Renal cortex interstitium (tissue), 11 donors: ENCODE measurements around the gene DNASE1L3. TPM values are rescaled to one million over a fixed set of nuclear protein-coding genes. Genes with fewer than 3 reads are reported as not detected.

Experiments used
- DNase-seq, 11 donors: peaks; one replicate each; pipeline ENCODE4 v3.0.0-alpha.2; 2013; ENCODE audit warnings: low read depth in 9 of 11, low spot score in 4 of 11; ENCODE audit errors: extremely low read depth in 1 of 11
- polyA plus RNA-seq, 3 donors: library from polyadenylated mRNA; unstranded; fragments of 120-200 nt; gene quantifications; one replicate each; pipeline ENCODE4 v1.2.1, GENCODE V29; 2013; ENCODE audit not compliant: insufficient read length in 3 of 3

Gene DNASE1L3
- polyA plus RNA-seq, 3 donors = 2.4 to 9.4 (median 4.4) TPM

GRCh38 chr3:58188921-58189451 is 21.8 kb downstream of the DNASE1L3 start:
- no peak for DNase-seq

- no peak for DNase-seq
Measured at GRCh38 chr3:58188173-58188564, 22.6 kb downstream of the DNASE1L3 start.

DNA sequence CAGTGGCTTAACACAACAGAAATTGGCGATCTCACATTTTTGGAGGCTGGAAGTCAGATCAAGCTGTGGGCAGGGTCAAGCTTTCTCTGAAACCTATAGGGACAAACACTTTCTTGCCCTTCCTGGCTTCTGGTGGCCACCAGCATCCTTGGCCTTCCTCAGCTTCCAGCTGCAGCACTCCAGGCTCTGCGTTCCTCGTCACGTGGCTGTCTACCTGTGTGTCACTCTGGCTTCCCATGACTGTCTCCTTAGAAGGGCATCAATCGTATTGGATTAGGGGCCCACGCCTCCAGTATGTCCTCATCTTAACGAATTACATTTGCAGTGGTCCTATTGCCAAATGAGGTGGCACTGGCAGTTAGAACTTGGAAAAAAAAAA is 25.8 kb downstream of the DNASE1L3 start:
- no peak for DNase-seq

DNA sequence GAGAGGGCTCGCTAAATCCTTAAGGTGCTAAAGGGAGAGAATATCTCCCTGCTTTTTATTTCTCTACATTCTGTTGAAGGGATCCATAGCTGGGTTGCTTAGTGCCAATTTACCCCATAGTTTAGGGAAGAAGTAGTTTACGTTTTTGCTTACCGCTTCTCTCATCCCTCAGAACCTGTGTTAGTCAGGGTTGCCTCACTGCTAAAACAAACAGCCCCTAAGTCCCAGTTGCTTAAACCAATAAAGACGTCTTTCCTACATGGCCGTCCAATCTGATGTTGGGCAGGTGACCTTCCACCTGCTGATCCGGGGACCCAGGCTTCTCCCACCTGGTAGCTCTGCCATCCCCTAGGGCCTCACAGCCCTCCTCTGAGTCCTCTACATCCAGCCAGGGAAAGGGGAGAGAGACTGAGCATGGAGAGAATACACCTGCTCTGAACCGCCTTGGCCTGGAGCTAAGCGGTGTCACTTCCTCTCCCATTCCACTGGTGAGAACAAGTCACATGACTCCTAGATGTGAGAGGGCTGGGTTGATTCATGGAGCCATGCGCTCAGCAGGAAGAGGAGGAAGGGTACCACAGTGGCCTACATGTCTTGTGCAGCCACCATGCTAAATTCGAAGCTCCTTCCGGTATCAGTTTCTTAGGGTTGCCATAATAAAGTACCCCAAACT is 26.3 kb downstream of the DNASE1L3 start:
- no peak for DNase-seq

DNA sequence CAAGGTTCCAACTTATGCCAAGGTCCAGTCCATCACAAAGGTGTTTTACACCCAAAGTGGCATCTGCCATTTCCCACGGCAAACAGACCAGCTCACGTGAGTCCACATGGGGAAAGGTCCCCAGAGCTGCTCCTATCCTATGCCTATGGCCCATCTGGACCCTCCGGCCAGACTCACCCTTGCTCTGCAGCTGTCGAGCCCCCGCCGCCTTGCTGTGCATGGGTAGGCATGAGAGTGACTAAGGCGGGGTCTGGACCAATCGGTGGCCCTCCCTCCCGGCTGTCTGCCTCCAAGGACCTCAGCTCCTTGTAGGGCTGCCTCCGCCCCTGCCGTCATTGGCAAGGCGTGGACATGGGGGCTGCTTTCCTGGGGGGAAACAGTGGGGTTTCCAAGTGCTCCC is 26.9 kb downstream of the DNASE1L3 start:
- DNase-seq = no peak

DNA sequence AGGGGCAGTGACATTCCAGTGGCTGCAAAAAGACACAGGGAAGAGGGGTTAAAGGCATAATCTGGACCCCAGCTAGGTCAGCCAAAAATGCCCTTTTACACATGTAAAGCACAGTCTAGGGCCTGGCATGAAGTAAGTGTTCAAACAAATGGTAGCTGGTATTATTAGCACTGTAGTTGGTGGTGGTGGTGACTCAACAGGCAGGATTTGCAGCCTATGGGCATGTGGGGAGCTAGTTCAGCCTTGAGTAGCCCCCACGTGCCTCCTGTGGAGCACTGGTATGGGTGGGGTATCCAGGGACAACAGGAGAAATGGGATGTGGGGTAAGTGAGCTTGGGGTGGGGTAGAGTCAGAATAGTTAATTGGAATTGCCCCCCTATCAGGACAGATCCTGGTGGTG is 27.6 kb downstream of the DNASE1L3 start:
- DNase-seq = no peak

DNA sequence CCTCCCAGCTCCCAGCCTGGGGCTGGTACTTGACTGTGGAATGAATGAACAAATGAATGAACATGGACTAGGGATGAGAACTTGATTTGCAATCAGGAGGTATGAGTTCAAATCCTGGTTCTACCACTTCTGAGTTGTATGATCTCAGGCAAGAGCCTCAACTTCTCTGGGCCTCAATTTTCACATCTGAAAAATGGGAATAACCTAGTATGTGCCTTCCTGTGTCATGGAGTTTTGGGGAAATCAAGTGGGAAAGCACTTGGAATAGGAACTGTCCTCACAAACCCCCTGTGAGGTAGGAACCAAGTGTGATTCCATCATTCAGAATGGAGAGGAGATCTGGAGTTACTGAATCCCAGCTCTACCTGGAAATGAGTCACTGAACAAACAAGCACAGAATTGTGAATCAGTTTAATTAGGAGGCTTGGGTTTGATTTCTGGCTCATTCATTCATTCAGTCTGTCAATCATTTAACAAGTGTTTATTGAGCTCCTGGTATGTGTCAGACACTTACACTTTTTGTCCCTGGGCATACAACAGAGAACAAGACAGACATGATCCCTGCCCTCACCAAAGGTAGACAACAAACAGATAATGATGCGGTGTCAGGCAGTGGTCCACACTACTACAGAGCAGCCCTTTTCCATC is 29.7 kb downstream of the DNASE1L3 start:
- DNase-seq = no peak

DNA sequence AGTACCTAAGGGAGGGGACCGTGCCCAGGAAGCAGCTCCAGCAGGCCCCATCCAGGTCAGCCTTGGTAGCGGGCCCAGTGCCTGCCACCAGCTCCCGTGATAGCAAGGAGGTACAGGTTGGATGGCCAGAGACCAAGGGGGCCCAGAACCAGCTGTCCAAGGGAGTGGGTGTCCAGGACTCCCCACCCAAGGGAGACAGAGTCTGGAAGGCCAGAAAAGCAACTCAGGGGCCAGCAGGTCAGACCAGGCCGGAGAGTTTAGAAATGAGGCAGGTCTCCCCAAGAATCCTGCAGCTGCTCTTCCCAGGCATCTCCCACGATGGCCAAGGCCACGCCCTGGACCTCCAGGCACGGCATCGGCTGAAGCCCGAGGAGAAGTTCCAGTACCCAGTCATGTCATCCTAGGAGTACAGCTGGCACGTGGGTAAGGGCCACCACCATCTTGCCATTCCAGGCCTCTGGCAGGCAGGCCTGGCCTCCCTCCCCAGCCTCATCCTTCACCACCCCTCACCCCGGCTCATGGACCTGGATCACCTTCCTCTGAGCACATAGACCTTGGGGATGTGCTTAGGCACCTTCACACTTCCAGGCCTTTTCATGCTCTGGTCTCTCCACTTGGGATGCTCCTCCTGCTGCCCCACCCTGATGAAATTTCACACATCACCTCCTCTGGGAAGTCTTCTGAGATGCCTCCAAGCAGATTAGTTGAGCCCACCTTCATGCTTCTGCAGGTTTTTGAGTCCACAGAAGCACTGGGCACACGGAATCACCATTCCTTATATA is 30.5 kb downstream of the DNASE1L3 start:
- no peak for DNase-seq

- no peak for DNase-seq
Measured at GRCh38 chr3:58179235-58180098, 31.3 kb downstream of the DNASE1L3 start.

DNA sequence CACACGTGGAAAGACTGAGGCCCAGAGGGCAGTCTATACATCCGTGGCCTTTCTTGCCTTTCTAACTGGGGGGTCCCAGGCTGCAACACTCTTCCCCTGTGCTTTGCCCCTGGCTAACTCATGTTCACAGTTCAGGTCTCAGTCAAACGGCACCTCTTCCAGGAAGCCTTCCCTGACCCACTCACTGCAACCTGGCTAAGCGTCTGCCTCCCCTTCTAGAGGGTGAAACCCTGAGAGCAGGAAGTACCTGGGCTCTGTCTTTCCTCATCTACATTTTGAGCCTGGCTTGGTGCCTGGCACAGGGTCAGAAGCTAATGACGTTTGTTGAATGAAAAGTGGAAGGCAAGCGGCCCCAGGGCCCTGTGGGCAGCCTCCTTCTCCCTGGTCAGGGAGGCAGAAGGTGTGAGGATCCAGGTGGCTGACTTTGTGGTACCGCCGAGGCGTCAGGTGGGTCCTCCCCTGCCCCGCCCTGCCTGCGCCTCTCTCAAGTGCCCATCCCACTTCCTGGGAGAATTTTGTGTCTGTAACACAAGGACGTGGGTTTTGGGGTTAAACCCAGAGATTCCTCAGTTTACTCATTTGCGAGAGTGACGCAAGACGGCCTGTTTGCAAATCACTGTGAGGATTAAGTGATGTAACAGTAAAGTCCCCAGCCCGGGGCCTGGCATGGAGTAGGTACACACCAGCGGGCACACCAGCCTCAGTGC is 32.1 kb downstream of the DNASE1L3 start:
- no peak for DNase-seq

- peak in 7 of 11 donors; percentile 79 to 84 (median 81) for DNase-seq
Measured at GRCh38 chr3:58177747-58178527, 32.8 kb downstream of the DNASE1L3 start.

GRCh38 chr3:58176827-58177489 is 33.8 kb downstream of the DNASE1L3 start:
- DNase-seq = no peak

GRCh38 chr3:58176185-58176530 is 34.6 kb downstream of the DNASE1L3 start:
- DNase-seq = no peak

GRCh38 chr3:58175437-58176184 is 35.2 kb downstream of the DNASE1L3 start:
- no peak for DNase-seq

DNA sequence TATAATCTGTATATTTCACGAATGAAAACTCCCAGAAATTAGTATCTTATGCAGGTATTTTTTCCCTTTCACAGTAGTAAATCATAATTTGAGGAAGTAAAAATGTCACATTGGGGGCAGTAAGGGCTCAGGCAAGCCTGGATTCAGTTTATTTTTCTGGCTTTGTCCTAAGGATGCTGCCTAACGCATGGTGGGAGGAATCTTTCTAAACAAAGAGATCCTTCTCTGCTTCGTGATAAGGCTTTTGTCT is 35.7 kb downstream of the DNASE1L3 start:
- no peak for DNase-seq

DNA sequence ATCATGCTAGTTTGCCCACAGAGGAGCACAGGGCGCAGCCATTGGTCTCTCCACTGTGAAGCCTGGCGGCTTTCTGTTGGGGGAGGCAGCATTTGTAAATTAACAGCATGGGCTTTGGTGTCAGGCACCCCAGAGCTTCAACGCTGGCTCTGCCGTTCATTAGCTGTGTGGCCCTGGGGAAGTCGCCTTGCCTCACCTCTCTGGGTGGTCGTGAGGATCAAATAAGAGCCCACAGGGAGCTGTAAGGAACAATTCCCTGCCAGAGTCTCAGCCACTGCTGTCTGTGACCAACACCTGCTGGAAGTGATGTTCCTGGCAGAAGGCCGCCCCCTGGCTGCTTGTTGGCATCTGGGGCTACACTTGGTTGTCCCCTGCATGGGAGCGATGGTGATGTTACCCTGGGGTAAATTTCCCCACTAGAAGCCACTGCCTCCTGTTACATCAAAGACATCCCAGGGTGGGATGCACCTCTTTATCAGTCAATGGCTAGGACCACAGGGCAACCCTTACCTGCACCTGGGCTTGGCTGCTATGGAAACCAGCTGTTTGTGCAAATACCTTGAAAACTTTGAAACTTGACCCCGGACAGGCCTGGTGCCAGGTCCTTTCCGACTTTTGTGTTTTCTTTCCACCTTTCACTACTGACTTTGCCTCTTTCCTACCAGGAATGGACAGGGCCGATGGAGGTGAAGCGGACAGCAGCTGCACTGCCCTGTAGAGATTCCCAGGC is 36.9 kb downstream of the DNASE1L3 start:
- DNase-seq = no peak
